Thyroid gland (tissue), 4 donors: ENCODE measurements around the gene ST8SIA4. TPM values are rescaled to one million over a fixed set of nuclear protein-coding genes. Genes with fewer than 3 reads are reported as not detected.

ENCODE experiments used
- DNase-seq, 2 donors: peaks; one replicate each; pipeline ENCODE4 v3.0.0-alpha.2; 2019
- H3K27ac ChIP-seq, 3 donors: fragments of 200-600 bp; sonication (generic); 1 replicate in 2 of 3; 2 replicates in 1 of 3; pipeline ENCODE4 v1.5.1; 2016 to 2019; ENCODE audit warnings: mild to moderate bottlenecking in 1 of 3, moderate library complexity in 1 of 3
- H3K27me3 ChIP-seq: fragments of 200-600 bp; sonication (generic); one replicate; pipeline ENCODE4 v1.5.1; 2019
- H3K36me3 ChIP-seq, 2 donors: fragments of 200-600 bp; sonication (generic); one replicate each; pipeline ENCODE4 v1.5.1; 2016 to 2019
- H3K4me1 ChIP-seq, 2 donors: fragments of 200-600 bp; sonication (generic); one replicate each; pipeline ENCODE4 v1.5.1; 2017 to 2019
- H3K4me3 ChIP-seq, 3 donors: fragments of 200-600 bp; sonication (generic); replicated peaks in 1 of 3; 1 replicate in 2 of 3; 2 replicates in 1 of 3; pipeline ENCODE4 v1.5.1; 2016; ENCODE audit warnings: mild to moderate bottlenecking in 1 of 3
- H3K9me3 ChIP-seq: fragments of 200-600 bp; sonication (generic); one replicate; pipeline ENCODE4 v1.5.1; 2017
- POLR2A ChIP-seq, 2 donors: fragments of 450-650 bp; IDR thresholded peaks; one replicate each; pipeline ENCODE4 v1.6.1; 2017; ENCODE audit warnings: antibody characterized with exemption in 2 of 2, mild to moderate bottlenecking in 2 of 2, moderate library complexity in 1 of 2
- WGBS, 2 donors: methylation state at CpG; one replicate each; pipeline ENCODE4 v1.1.5; 2017; 5-methylcytosine and 5-hydroxymethylcytosine counted together
- intact Hi-C: fragments of 100-400 bp; cut with DNase I; formaldehyde crosslinking; loops from one replicate; pipeline ENCODE4 v1.15.1; 2023
- total RNA-seq, 4 donors: library from RNA; depleted of rRNA; stranded (reverse); fragments of >200 nt; gene quantifications; one replicate each; pipeline ENCODE4 v1.2.3, GENCODE V29; 2016
- TF ChIP-seq, protein P1 (sequence below), 6 experiments: fragments of 200-600 bp in 3 of 6; fragments of 450-650 bp in 3 of 6; sonication (generic) in 3 of 6; IDR thresholded peaks; one replicate each; pipeline ENCODE4 v1.5.1; 2016 to 2019; ENCODE audit warnings: antibody characterized with exemption in 6 of 6, mild to moderate bottlenecking in 2 of 6, inconsistent platforms in 1 of 6, moderate library complexity in 1 of 6

Gene ST8SIA4
- total RNA-seq, 4 donors from 2014 or later = 3.4 to 7.0 (median 4.4) TPM

DNA sequence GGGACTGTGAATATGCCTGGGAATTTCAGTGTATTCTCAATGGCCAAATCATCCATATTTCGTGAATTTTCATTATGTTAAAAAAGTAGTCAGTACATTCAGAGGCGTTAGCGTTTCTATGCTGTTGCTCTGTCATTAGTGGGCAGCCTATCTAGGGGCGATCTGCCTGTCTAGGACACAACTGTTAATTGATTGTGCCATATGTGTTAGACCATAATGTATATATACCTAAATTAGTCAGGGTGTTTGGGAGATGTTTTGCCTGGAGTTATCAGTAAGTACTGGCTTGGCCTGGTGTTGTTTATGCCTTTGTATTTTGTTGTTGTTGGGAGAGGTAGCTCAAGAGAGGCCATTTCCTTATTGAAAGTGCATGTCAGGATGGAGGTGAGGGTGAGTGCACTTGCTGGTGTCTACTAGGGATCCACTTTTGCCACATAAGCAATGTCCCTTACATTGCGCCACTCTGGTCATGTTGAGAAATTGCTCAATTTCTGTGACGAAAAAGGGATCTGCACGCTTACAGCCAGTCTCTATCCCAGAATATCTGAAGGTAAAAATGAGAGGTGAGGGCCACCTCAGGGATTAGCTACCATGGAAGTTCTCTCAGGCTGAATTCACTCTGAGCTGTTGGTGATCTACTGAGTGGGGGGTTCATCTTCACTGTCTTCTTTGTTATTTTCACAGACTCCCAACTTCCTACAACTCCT, 123.3 kb downstream of the ST8SIA4 start:
- H3K4me1 ChIP-seq = no peaks in the 10 kb centered on the region
- H3K36me3 ChIP-seq = no peaks in the 10 kb centered on the region
- no peak overlapping the region for H3K27ac ChIP-seq
- H3K9me3 ChIP-seq = no peaks in the 10 kb centered on the region
- intact Hi-C loops = no loop called here
- no peaks in the 10 kb centered on the region for H3K27me3 ChIP-seq
- DNase-seq = no peak
- WGBS, 2 donors = 91% methylated on average over 7 of the region's 7 CpGs
- H3K4me3 ChIP-seq = no peak overlapping the region
- TF ChIP-seq, protein P1, sequence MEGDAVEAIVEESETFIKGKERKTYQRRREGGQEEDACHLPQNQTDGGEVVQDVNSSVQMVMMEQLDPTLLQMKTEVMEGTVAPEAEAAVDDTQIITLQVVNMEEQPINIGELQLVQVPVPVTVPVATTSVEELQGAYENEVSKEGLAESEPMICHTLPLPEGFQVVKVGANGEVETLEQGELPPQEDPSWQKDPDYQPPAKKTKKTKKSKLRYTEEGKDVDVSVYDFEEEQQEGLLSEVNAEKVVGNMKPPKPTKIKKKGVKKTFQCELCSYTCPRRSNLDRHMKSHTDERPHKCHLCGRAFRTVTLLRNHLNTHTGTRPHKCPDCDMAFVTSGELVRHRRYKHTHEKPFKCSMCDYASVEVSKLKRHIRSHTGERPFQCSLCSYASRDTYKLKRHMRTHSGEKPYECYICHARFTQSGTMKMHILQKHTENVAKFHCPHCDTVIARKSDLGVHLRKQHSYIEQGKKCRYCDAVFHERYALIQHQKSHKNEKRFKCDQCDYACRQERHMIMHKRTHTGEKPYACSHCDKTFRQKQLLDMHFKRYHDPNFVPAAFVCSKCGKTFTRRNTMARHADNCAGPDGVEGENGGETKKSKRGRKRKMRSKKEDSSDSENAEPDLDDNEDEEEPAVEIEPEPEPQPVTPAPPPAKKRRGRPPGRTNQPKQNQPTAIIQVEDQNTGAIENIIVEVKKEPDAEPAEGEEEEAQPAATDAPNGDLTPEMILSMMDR (IDR thresholded peaks at IDR 0.05) = no peak
- TF ChIP-seq POLR2A (IDR thresholded peaks at IDR 0.05) = no peak

DNA sequence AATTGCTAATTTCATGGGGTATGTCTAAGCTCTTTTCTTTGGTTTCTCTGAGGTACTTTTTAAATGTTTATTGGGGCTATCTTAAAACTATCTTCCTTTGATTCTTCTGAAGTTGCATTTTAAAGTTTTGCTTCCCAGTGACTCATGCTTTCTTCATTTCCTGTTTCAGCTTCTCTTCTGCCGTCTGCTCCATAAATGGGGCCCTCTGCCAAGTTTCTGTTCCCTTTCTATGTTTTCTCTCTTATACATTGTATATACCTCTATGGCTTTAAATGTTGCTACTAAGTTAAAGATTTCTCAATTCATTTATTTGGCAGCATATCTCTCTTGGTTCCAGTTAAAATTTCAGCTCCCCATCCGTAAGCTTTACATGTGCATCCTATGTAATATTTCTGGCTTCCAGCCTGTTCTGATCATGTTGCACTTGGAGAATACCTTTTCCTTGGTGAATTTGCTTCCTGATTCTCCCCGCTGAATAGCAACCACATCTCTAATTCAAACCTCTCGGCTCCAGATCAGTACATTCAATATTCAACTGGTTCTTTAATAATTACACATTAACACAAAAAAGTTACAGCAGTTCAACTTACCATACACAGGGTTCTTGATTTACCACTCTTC, 125.3 kb downstream of the ST8SIA4 start:
- intact Hi-C loops = no loop called here
- 69 to 78% methylated on average over 4 of the region's 4 CpGs for WGBS, 2 donors
- Histone ChIP-seq H3K9me3 (no peaks in the 10 kb centered on the region), H3K36me3 (no peaks in the 10 kb centered on the region), H3K4me3 (no peak overlapping the region), H3K4me1 (peaks cover 0 to under 1% of the 10 kb centered on the region in 2 donors), H3K27ac (no peak overlapping the region), H3K27me3 (no peaks in the 10 kb centered on the region)
- TF ChIP-seq, protein P1 (IDR thresholded peaks at IDR 0.05) = no peak
- no peak for TF ChIP-seq POLR2A (IDR thresholded peaks at IDR 0.05)
- DNase-seq = no peak

DNA sequence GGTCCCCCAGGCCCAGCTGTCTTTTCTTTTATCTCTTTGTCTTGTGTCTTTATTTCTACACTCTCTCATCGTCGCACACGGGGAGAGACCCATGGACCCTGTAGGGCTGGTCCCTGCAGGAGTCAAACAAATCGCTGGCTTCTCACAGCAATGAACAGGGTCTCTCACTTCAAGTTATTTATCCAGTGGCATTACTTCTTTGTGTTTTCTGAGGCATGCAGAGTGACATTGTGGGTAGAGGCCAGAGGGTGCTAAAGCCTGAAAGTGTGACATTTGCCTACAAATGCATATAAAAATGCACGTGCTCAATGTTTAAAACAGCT, 127.6 kb downstream of the ST8SIA4 start:
- H3K27ac ChIP-seq = no peak overlapping the region
- no peaks in the 10 kb centered on the region for H3K27me3 ChIP-seq
- TF ChIP-seq POLR2A (IDR thresholded peaks at IDR 0.05) = no peak
- TF ChIP-seq, protein P1 (IDR thresholded peaks at IDR 0.05) = no peak
- no peaks in the 10 kb centered on the region for H3K9me3 ChIP-seq
- no peak overlapping the region for H3K4me3 ChIP-seq
- peaks cover 5 to 7% of the 10 kb centered on the region in 2 donors for H3K4me1 ChIP-seq
- no peak for DNase-seq
- H3K36me3 ChIP-seq = no peaks in the 10 kb centered on the region
- intact Hi-C loops = no loop called here
- 92 to 94% methylated on average over 5 of the region's 5 CpGs for WGBS, 2 donors

DNA sequence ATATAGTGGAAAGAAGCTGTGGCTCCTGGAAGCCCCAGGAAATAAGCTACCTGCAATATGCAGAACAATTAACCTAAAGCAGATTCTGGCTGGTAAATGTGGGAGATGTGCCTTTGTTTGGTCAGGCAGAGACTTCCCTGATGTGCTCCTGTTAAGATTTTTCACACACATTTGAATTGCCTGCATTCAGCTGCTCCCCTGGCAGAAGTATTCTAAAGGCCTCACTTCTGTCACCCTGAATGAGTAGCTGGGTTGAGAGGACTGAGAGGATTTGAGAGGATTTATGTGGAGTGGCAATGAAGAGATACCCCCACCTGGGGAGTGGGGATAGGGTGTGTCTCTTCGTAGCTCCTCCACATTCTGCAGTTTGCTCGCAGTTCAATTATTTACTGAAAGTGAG, 130.5 kb downstream of the ST8SIA4 start:
- no peak for TF ChIP-seq POLR2A (IDR thresholded peaks at IDR 0.05)
- TF ChIP-seq, protein P1 (IDR thresholded peaks at IDR 0.05) = no peak
- DNase-seq = no peak
- Histone ChIP-seq H3K27me3 (no peaks in the 10 kb centered on the region), H3K4me3 (no peak overlapping the region), H3K4me1 (peaks cover 5 to 7% of the 10 kb centered on the region in 2 donors), H3K36me3 (no peaks in the 10 kb centered on the region), H3K27ac (no peak overlapping the region), H3K9me3 (no peaks in the 10 kb centered on the region)
- intact Hi-C loops = no loop called here
- WGBS, 2 donors = 55 to 74% methylated on average over 2 of the region's 2 CpGs

DNA sequence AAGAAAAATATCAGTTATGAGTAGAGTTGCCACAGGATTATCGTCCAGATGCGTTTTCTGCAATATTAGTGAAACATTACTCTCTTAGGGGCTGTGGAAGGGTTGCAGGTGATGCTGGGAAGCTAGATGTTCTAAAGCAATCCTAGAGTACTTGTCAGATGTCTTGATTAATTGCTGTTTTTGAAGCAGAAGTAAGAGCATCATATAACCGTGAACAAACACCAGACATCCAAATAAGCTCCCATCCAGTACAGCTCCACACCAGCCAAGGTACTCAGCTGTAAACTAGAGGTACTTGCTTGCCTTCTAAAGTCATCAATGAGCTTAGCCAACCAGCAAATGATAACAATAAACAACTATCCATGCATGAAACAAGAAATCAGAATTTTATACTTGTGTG, 131.1 kb downstream of the ST8SIA4 start:
- Histone ChIP-seq H3K4me1 (peaks cover 5 to 7% of the 10 kb centered on the region in 2 donors), H3K9me3 (no peaks in the 10 kb centered on the region), H3K27me3 (no peaks in the 10 kb centered on the region), H3K27ac (no peak overlapping the region), H3K36me3 (no peaks in the 10 kb centered on the region), H3K4me3 (no peak overlapping the region)
- intact Hi-C loops = no loop called here
- TF ChIP-seq POLR2A (IDR thresholded peaks at IDR 0.05) = no peak
- TF ChIP-seq, protein P1 (IDR thresholded peaks at IDR 0.05) = no peak
- 70 to 74% methylated on average over 3 of the region's 3 CpGs for WGBS, 2 donors
- peak in 1 of 2 donors; percentile 9 for DNase-seq
